Renal pelvis (tissue), 4 donors: ENCODE data around the gene FNDC3B. TPM values are rescaled to one million over a fixed set of nuclear protein-coding genes. Genes with fewer than 3 reads are reported as not detected.

Experiments
- DNase-seq: peaks from one replicate; pipeline ENCODE4 v3.0.0-alpha.2; 2013
- polyA plus RNA-seq, 3 donors: library from polyadenylated mRNA; unstranded; fragments of 120-200 nt; gene quantifications; one replicate each; pipeline ENCODE4 v1.2.1, GENCODE V29; 2013; ENCODE audit not compliant: insufficient read length in 3 of 3

Gene FNDC3B
- polyA plus RNA-seq, 3 donors = 52.8 to 61.6 (median 59.7) TPM

DNA sequence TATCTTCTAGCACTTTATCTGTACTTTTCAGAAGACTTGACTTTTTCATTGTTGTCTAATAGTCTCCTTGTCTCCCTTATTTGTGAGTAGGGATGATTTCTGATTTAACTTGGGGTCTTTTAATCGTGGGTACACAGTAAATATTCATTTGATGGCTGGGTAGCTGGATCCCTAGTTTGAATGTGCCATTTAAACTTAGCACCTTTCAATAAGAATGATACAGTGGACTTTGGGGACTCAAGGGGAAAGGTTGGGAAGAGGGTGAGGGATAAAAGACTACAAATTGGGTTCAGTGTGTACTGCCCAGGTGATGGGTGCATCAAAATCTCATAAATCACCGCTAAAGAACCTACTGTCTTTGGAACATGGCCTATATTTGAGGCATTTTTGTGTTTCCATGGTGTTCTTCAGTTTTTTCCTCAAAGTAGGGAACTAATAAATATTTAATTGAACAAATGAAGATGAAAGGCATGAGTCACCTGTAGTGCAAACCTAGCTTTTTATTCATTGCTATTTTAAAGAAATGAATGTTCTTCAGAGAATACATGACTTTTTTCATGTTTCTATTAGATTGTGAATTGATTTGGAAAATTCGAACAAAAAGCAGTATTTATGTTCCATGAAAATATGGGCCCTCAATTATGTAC lies 12.1 kb downstream of the FNDC3B start:
- no peak for DNase-seq

DNA sequence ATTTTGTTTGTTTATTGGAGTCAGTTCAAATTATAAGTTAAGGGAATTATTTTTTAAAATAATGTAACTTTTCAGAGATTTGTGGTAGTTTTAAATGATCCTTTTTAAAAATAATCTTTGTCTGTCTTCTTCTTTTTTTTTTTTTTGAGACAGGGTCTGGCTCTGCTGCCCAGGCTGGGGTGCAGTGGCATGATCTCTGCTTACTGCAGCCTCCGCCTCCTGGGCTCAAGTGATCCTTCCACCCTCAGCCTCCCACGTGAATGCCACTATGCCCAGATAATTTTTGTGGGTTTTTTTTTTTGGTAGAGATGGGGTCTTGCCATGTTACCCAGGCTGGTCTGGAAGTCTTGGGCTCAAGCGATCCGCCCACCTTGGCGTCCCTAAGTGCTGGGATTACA lies 12.6 kb downstream of the FNDC3B start:
- DNase-seq = no peak

DNA sequence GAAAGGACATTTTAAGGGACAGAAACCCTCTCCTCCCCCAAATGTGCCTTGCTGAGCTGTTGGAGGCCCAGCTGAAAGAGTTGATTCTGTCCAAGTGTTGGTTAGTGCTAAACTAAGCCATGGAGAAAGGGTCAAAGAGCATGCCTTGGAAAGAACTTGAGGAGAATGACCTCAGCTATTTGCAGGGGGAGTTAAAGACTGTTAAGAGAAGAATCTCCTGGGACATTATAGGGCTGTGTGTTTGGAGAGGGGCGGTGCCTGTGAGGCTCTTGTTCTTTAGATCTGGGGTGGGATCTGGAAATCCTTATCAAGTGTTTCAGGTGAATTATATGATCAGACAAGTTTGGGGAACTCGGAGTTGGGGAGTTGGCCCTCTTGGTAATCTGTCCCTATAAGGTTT lies 13.0 kb downstream of the FNDC3B start:
- no peak for DNase-seq

DNA sequence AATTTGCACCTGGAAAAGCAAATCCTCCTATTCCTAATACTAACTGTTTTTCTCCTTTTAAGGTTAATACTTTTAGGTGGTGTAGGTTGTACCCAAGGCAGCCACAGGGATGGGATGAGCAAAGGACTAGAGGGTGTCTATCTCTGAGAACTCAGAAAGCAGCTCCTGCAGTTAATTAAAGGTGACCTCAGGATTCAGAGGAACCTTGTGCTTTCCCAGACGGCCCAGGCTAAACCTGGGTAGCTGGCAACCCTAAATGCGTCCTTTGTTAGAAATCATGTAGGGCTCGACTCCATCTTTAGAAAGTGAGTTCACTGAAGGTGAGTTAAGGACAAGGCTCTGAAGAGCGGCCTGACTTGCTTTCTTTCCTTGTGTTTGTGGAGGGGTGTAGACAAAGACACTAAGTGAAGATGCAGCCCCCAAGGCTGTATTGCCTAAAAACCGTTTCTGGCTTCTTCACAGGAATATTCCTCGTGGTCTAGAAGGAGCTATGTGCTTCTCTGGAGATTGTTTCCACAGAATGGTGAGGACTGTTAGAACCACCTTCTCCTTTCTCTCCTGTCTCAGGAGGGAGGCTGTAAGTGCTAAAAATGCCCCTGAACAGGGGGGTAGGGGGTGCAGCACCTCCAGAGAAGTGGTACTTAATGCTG lies 14.9 kb downstream of the FNDC3B start:
- DNase-seq = no peak

DNA sequence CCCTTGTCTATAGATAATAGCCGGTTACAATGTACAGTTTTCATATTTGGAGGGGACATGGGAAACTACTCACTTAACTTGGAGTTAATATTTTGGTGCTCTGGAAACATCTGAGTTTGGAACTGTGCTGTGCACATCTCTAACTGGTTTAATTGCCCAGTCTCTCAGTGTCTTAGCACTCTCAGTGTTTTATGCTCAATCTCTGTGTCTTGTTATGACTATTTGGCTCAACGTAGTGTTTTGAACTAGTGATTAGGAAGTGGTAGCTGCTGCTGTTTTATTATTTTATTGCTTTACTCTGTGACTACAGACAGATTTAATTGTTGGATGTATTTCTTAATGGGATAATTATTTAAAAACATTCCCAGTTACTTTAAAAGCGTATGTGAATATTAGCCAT lies 17.0 kb downstream of the FNDC3B start:
- no peak for DNase-seq

DNA sequence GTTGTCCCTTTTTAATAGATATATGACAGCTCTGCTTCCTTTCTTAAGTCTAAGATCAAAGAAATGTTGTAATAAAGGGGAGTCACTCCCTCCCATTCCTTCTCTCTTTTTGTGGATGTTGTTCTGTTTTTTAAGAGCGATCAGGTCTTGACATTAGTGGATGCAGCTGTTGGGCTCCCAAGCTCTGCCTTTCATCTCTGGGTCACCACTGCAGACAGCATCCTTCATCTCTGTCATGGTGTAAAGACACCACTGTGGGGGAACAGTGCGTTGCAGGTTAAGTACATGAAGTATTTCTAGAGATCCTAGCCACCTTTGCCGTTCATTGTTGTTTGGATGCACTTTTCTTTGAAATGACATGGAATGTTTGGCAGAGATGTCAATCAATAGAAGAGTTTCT lies 17.7 kb downstream of the FNDC3B start:
- DNase-seq = no peak

DNA sequence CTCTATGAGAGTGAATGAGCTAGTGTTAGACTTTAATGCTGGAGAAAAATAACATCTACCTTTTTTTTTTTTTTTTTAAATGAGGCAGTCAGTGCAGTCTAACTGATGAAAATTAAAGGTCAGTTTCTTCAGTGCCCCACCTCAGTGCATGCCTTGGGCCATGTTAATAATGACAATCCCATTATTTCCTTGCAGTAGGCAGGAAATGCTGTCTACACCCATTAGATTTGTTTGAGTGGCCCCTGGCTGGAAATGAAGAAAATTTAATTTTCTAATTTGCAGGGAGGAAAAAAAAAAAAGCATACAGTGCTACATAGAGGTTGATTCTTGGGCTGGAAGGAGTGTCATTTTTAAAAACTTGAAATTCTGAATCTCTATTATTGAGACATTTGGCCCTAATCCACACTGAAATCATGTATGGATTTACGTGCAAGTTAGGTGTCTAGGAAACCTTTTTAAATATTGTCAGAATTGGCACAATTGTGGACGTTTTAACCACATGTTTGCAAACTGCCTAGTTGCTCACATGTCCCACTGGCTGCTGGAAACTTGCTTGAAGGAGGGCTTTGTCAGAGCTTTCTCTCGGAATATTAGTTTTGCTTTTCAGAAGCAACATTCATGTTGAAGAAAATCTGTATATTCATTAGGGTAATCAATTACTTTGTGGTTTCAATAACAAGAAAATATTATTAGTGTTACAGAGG lies 18.4 kb downstream of the FNDC3B start:
- DNase-seq = no peak

DNA sequence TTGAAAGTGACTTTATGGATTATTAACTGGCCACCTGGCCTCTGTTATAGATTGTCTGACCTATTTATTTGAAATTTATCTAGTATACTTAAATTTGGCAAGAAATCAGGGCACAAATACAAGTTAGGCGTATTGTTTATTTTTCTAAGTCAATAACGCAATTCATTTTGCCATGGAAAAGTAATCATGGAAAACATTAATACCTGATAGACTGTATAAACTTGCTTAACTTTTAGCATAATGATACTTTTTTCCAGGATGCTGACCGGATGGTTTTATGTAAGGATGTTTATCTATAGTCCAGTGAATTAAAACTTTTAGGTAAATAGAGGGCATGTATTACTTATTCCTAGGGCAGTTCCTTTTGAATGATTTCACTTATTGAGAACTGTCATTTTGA lies 20.2 kb downstream of the FNDC3B start:
- no peak for DNase-seq

DNA sequence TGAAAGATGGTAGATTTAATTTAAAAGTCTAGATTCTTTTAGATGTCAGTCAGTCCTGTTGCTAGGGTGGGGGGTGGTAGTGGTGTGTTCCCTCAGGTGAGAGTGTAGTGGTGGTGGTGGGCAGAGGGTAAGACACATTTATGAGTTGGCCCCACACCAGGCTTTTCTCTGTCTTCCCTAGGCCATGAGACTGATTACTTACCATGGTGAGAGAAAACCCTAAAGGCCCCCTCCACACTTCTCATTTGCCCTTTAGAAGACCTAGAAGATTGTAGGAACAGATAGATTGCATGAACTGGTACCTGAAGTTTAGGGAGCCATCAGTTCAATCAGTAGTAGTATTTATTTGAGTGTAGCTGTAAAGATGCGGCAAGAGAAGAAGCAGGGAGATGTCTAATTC lies 20.9 kb downstream of the FNDC3B start:
- DNase-seq = no peak

DNA sequence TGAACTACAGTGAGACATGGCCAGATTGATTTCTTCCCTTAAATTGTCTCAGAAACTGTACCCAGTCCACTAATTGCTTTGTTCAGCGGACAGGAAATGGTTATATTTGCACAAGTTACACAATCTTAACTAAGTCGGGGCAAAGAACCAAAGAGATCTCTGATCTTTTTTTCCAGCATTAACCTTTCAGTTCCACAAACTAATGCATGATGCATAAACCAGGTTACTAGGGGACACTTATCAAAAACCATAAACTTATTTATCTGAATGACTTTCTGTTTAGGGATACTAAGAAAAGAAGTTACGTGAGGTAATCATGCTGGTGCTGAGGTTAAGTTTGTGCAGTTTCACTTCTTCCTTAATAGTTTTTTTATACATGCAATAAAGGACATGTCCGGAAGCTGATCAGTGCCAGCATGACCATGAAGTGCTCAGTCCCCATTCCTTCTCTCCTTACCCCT lies 22.4 kb downstream of the FNDC3B start:
- no peak for DNase-seq

DNA sequence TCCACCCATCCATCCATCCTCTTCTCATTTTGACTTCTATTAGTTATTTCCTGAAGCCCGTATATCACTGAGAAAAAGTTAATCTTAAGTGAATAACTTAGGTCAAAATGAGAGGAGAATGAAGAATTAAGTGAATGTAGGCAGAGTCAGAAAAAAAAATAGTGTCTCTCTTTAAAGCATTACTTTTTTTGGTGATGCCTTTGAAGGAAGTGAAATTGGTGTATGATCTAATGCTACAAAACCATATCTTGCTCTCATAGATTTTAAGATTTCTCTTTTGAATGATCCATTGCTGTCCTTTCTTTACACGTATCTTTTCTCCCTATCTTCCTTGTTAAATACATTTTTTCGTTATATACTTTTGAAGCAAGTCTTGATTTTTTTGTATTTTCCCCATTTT lies 23.4 kb downstream of the FNDC3B start:
- no peak for DNase-seq

DNA sequence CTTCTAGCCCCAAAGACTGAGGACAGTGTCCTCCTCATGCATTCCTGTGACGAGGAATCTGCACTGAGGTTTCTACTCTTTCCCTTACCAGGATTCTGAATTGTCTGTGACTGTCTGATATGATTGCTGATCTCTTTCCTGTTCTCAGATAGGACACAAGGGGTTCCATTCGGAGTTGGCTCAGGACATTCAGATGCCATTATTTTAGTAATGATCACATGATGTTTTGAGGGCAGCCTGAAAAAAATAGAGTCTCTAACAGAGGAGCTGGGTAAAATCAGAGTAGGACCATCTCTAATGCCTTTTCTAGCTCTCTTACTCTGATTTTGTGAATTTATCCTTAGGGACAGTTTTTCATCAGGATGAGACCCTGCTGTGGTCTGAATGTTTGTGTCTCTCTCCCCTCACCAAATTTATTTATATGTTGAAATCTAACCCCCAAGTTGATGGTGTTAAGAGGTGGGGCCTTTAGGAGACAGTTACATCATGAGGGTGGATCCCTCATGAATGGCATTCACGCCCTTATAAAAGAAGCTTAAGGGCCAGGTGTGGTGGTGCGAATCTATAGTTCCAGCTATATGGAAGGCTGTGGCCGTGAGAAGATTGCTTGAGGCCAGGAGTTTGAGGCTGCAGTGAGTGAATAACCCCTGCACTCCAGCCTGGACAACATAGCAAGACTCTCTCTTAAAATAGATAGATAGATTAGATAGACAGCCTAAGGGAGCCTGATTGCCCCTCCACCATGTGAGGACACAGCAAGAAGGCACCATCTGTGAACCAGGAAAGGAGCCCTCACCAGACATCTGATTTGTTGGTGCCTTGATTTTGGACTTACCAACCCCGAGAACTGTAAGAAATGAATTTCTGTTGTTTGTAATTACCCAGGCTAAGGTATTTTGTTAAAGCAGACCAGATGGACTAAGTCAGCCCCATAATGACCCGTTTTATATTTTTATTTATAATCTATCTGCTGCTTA lies 24.4 kb downstream of the FNDC3B start:
- no peak for DNase-seq

DNA sequence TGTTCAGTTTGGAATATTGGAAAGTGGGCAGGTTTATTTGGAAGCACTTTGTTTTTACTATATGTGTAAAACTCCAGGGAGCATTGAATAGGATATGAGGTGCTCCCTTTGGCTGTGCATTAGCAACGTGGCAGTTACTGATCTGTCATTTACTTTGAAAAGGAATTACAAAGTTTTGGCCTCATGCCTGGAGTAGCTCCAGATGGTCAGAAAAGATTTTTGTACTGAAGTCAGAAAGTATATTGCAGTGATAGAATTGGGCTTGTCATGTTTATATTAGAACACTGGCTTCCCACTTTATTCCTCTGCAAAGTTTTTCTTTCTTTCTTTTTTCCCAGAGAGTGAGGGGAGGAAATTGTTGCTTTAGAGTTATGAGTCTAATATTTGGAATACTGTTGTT lies 26.1 kb downstream of the FNDC3B start:
- DNase-seq = peak; percentile 62

DNA sequence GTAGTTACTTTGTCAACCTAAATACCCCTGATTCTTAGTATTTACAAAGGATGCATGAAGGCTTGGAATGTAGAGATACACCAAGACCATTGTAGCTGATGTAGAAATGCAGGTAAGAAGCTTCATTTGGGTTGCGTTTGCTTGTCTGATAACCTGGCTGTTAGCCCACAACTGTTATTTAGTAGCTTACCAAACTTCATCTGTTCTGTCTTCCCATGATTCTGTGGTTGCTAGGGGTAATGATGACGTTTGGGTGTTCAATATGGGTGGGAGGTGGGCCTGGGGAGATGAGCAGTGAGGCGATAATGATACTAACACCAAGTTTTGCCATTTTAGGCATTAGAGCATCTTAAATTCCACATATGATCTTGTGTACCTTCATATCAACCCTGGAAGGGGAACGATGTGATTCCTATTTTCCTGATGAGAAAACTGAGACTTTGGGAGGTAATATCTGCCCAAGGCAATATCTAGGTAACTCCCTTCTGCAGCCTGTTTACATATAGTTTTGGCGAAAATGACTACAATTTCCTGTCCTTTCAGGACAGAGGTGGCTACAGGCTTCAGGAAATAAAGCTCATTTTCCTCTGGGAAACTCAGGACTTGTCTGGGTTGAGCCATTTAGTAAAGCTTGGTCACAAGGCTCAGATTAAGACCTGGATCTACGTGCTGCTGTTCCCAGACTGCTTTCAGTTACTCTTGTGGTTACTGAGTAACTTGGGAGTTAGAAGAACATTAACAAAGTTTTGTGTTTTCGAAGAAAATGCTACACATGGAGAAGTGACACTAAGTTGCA lies 26.8 kb downstream of the FNDC3B start:
- peak; percentile 60 for DNase-seq

DNA sequence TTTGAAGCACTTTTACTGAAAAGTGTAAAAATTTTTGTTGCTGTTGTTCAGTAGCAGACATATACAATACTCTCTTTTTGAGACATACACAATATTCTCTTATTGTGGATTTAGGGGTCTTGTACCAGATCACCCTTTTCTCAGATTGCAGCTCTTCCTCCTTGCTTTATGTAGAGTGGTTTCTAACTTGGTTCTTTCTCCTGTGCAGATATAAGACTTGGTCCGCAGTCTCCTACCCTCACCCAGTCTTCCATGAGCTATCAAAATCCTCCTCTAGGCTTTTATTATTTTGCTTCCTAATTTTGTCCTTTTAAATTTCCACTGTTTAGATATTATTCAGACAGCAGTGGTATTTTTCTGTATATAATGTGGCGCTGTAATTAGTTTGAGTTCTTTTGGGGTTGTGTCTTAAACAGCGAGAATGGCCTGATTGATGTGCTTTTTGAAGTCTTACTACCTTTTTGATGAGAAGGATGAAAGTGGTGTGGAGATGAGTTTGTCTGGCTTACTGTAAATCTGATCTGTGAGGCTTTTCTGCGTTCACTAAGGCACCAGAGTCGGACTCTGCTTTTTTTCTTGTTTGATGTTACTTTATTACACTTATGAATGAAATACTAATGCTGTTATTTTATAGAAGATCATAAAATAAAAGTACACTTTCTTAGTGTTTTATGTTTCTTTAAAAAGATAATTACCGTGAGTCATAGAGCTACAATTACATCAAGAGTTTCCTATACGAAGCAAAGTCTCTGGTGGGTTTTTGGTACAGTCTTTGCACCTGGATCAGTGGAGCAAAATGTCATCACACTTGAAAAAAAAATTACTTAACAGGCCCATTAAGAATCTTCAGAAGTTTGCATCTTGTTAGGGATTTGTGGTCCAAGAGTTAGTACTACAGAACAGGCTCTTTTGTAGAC lies 27.8 kb downstream of the FNDC3B start:
- no peak for DNase-seq

DNA sequence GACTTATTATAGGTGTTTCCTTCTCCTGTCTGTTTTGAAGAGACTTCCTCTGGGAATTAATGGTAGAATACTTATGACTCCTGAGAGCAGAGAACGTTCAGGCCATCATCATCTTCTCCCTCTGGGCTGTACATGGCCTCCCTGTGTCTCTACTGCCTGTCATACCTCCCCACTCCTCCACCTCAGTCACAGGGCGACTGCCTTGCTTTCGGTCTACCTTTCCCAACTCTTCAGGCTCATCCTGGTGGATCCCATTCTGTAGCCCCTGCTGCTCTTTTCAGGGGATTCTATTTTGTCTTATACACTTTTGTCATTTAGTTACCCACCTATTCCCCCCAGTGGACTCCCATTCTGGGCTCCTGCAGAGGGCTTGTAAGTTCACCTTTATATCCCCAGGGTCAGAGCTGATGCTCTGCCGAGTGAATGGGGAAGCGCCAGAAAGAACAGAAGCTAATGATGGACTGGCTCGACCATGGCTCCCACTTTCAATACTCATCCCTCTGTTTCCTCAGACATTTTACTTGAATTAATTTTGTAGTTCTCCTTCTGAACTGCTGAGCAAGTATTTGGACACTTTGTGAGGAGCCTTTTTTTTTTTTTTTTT lies 28.6 kb downstream of the FNDC3B start:
- DNase-seq = no peak

DNA sequence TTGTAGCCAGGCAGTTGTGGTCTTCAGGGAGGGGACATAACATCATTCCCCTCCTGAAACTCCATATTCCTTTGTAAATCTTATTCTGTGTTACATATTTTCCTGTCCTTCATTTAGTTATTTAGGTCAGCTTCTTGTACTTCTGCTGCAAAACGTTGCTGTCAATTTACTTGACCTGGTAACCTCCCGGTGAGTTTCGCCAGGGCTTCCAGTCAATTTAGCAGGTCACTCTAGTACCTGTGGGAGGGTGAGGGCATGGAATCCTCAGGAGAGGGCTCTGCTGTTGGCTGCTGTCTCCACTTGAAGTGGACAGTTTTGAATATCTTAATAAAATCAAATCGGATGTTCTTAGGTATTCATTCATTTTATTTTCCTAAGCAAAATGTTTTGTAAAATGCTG lies 29.6 kb downstream of the FNDC3B start:
- DNase-seq = no peak

DNA sequence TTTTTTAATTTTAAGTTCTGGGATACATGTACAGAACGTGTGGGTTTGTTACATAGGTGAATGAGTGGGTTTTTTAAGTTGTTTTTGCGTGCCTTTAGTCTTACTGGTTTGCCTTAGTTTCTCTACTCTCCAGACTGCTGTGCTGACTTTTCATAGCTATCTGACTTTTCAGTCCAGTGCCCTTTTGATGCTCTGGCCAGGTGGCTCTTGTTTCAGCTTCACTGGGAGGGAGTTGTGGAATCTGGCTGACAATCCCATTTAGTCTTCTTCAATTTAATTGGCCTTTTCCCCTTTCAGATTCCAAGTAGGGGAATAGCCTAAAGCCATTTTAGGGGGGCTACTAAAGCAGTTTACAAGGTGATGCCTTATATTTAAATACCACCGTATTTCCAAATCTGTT lies 30.1 kb downstream of the FNDC3B start:
- DNase-seq = peak; percentile 57

DNA sequence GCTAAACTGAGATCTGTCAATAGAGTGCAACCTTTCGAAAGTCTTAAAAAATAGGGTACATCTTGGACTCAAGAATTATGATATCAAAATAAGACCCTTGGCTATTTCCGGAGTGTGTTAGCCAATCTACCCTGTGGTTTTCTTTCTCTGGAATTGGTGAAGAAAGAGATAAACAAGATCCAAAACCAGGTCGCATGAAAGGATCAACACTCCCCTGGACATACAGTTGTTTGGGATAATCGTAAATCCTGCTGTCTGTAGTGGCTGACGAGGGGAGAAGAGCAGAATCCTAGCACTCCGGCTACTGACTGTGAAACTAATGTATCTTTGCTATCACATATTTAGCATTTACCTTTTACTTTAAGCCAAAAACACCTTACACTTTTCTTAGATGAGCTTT lies 30.9 kb downstream of the FNDC3B start:
- no peak for DNase-seq

DNA sequence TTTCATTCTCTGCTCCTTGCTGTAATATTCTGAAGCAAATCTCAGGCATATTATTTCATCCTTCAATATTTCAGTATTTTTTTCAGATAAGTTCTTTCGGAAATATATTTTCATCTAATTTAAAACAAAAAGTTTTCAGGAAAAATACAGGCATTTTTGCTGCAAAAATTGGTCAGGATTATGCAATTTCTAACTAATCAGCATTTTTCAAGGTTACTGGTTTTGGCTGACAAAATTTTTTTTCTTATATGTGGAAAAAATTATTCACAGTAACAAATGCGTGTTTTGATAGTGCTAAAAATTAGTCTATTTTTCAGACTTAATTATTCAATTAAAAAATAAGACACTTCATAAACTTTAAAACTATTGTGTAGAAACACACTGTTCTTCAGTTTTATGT lies 31.4 kb downstream of the FNDC3B start:
- DNase-seq = no peak
